Articular chondrocyte of knee joint (primary cell): Measurements from ENCODE around the gene SCO1. TPM values are rescaled to one million over a fixed set of nuclear protein-coding genes. Genes with fewer than 3 reads are reported as not detected.

ENCODE experiments used
- total RNA-seq: library from RNA; depleted of rRNA; stranded (reverse); fragments of >200 nt; gene quantifications from 2 replicates; pipeline ENCODE4 v1.2.3, GENCODE V29; 2012

Gene SCO1
- 22.3 and 23.9 TPM in 2 replicates for total RNA-seq

GRCh38 chr17:10697092-10698081, at the start of gene SCO1, which contains the start of gene ADPRM:
TSS of gene SCO1 (minus strand) at chr17:10697533. CDS start at chr17:10697507, 26 bp downstream.
TSS of gene ADPRM (plus strand) at chr17:10697594. CDS start at chr17:10704927, 7,333 bp downstream.

DNA sequence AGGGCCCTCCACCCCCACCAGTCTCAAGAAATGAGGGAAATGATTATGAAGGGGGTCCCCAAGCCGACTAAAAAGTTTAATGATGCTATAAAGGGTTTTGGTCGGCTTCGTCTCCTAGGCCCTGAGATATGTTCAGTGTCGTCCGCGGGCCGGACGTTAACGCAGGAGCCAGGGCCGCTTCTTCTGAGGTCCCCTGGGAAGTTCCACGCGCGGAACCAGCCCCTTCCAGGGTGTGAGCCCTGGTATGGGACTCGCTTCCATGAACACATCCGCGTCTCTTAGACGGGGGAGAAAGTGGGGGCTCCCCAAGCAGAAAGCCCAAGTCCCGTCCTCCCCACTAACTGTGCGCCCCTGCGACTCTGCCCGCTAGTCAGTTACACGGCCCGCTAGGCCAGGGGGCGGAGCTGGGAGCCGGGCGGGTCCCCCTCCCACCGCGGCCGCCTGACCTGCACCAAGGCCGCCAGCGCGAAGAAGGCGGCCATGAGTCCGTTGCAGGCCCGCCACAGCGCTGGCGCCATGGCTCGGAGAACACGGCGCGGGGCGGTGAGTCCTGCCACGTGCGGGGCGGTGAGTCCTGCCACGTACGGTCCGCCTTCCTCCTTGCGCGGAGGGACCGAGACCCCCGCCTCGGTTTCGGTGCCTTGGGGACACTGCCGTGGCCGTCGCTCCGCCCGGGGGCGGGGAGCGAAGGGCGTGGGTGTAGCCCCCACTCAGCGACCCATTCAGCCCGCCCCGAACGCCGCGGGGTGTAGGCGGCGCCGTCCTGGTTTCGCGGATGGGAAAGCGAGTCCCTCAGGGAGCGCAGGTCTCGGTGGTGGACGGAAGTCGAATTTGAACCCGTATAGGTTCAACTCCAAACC, 32.2 kb upstream of the SCO1 start, which contains the start of gene TMEM220:
TSS of gene TMEM220 (minus strand) at position 690 of the 860 bp plus-strand sequence. CDS start at position 518, 172 bp downstream.

DNA sequence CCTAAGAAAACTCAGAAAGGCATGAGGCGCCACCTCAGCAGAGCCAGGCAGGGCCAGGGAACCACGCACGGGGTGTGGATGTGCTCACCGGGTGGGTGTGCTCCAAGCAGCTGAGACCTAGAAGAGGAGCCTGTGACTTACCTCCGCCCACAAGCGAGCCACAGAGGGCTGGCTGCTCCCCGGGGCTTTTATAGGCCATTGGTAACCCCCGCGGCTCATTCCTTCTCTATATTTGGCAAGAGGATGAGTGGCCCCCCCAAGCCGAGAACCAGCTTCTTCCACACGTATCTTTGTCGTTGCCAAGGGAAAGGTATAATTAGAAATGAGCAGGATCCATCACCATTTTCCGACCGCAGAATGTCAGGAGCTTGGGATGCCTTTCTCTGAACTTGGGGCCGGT, 40.2 kb downstream of the SCO1 start, which contains the start of gene MYH3:
TSS of gene MYH3 (minus strand) at position 162 of the 400 bp plus-strand sequence. CDS start 2,245 bp downstream, outside the sequence.

Other genes with a start within 250 kb of the SCO1 start
- gene MYH4, start 228.0 kb downstream of the SCO1 start, total RNA-seq, result not detected in 2 replicates
- not detected in 2 replicates for gene MYH1, start 179.0 kb downstream of the SCO1 start, total RNA-seq
- gene MYH2, start 147.9 kb downstream of the SCO1 start, total RNA-seq, result not detected in 2 replicates
- 0.86 and 1.4 TPM in 2 replicates for gene MYH3, start 40.2 kb downstream of the SCO1 start, total RNA-seq
- 14.3 and 17.1 TPM in 2 replicates for gene ADPRM, start 61 bp upstream of the SCO1 start, total RNA-seq
- gene TMEM220, start 32.5 kb upstream of the SCO1 start, total RNA-seq, result 3.6 and 6.8 TPM in 2 replicates
- not detected in 2 replicates for gene TMEM238L, start 106.6 kb upstream of the SCO1 start, total RNA-seq
- gene PIRT, start 140.6 kb upstream of the SCO1 start, total RNA-seq, result not detected in 2 replicates